NCI-H345 treated with DMSO at 0.1 percent for 48 hours (cell line): Measurements from ENCODE around the gene MLIP.
"Not testable (repeated sequence)": the region's sequence is repeated elsewhere in the genome, so short reads cannot be mapped to it uniquely, and the experiment has no call there.

Experiments
- DNase-seq: peaks from one replicate; lab custom pipeline; 2025; ENCODE audit not compliant: unreplicated experiment; lab: John Stamatoyannopoulos, UW

The MLIP gene

DNA sequence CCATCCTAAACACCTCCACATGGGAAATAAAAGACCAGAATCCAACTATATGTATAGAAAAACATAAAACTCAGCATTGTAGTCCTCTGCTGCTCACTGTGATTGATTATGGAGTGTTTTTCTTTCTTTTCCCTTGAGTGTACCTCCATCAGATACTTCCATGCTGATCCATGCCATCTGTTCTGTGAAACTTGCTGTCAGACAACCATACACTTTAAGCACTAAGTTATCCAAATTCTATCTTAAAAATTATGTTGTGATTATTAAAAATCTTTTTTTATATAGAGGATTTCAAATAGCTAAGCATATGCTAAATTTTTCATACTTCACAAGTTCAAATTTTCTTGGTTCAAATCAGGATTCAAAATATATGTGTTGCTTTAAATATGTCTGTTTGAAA is 105.1 kb downstream of the MLIP start:
- no peak for DNase-seq

DNA sequence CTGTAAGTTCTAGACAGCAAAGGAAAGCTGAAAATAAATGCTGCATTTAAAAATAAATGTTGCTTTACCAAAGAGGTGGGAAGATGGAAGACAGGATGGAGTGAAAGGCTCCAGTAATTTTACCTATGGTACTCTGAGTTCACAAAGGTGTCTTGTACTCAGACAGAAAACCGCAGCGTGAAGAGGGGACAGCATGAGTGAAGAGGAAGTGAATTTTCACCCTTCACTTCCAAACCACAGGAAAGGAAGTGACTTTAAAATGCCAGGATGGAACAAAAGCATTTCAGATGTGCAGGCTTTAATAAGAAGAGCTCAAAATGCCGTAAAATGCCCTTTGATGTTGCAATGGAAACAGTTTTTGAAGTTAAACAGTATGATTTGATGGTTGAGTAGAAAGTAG is 105.8 kb downstream of the MLIP start:
- DNase-seq: no peak

DNA sequence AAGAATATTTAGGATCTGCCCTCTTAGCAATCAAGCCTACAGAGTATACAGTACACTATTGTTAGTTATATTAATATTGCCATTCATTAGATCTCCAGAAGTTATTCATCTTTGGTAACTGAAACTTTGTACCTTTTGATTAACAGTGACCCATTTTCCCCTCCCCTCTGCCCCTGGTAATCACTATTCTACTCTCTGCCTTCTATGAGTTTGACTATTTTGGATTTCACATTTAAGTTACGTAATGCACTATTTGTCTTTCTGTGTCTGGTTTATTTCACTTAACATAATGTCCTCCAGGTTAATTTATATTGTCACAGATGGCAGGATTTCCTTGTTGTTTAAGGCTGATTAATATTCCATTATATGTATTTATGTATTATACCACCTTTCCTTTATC is 111.0 kb downstream of the MLIP start:
- DNase-seq: no peak

DNA sequence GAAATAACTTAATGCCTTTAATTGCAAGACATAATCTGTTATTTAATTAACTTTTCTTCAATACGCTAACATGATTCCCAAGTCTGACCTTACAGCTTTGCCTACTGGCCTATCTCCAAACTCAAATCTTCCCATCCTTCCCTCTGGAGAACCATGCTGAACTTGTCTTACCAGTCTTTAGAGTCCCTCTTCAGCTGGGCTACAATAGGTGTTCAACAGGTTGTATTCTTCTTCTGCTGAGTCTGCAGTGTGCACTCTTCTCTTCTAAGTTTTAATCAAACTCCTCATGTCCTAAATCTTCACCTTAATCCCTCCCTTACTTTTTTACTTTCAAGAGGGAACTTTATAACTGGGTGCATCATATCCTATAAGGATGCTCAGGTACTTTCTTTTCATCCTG is 121.5 kb downstream of the MLIP start:
- DNase-seq: no peak

DNA sequence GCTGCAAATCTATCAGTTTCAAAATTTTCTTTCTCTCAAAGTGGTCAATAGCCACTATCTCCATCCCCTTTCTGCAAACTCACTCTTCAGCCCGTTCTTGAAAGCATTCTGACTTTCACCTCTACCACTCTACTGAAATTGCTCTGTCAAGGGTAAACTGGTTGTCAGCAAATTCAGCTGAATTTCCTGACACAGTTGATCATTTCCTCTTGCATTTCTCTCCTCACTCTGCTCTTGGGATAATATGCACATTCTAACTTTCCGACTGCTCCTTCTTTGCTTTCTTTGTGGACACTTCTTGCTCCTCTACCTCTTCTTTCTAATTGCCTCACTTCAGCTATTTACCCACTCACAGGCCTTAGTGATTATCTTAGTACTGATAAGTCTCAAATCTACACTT is 123.3 kb downstream of the MLIP start:
- no peak for DNase-seq

DNA sequence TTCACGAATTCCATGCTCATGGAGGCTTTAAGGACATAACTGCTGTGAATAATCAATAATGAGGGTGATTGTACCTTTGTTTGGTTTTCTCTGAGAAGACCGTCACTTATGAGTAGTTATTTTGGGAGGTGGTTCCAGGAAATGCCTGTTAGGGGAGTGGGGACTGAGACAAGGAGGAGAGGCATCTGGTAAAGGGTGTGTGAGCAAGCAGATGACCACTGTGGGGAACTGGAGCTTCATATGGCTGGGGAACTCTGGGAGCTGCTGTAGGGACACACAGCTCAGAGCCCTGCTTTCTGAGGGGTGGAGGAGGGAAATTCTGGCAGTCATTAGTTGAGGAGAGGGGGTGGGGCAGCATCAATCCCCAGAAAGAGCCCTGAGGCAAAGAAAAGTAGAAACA is 125.7 kb downstream of the MLIP start:
- no peak for DNase-seq

DNA sequence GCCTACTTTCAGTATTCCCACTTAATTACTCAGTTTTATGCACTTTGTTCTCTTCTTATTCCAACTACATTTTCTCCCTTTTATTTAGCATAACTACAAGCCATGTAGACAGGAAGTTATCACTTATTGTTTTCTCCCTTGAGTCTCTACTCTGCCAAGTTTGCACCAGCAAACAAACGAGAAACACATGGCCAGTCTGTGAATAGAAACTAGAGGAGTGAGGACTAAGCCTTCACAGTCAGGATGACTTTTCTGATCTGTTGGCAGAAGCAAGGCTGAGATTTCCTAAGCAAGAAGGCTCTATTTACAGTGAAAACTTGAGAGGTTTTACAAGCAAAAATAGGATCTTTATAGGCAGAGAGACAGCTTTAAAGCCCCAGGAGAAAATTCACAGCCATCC is 127.2 kb downstream of the MLIP start:
- DNase-seq: no peak

DNA sequence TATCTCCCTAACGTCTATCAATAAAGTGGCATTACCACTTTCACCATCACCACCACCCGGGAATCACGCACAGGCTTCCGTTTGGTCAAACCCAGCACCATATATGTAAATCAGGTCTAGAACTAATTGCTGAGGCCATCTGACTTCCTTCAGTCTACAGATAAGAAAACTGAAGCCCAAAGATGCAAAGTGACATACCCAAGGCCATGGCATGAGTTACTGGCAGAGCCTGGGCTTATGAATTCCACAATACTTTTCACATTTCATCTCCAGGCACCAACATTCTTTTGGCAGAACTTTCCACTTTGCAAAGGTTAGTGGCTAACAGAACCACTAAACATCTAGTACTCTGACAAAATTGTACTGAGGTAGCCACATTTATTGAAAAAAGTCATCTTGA is 132.5 kb downstream of the MLIP start:
- DNase-seq: no peak

DNA sequence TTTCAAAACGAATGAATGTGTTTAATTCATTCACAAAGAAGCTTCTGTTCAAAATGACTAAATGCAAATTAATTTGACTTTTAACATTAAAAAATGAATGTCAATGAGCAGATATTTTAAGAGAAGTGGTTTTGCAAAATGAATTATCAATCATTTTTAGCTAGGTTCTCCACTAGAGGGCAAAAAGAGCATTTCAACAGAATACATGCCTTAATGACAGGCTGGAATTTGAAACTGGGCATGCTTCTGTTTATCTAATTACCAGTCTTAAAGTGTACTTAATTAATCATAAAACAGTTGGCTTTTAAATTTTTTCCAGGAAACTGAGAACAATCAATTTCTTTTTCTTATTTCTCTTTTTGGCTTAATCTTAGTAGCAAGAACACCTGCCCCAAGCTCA is 133.2 kb downstream of the MLIP start:
- no peak for DNase-seq

DNA sequence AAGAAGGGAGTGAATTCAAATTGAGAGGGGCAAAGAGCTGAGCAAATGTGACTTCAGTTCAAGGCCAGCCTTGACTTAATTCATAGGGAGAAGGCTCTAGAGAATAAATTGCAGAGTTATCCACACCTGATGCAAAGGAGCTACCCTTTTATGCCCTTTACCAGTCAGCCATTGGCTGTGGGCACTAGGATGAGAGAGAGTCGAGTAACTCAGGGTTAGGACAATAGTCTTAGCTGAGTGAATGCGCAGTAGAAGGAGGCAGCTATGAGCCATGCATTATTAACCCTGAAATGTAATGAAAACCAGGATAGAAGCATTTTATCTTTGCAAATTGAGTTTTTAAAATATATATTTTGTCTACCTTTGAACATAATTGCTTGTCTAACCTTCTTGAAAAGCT is 134.0 kb downstream of the MLIP start:
- no peak for DNase-seq

DNA sequence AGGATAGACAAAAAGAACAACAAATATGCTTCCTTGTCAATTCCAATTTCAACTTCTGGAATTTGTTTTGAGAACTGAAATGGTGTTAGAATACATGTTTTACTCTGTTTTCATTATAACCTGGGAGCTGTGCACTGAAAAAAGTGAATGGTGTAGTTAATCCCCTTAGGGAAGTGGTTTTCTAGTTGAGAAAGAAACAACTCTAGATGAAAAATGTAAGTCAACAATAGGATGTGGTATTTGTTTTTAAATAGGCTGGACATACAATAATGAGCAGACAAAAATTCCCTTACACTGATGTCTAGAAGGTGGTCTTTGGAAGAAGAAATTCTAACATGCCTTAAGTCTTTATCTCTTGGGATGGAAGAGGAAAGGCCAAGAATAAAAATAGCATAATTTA is 137.1 kb downstream of the MLIP start:
- DNase-seq: no peak

DNA sequence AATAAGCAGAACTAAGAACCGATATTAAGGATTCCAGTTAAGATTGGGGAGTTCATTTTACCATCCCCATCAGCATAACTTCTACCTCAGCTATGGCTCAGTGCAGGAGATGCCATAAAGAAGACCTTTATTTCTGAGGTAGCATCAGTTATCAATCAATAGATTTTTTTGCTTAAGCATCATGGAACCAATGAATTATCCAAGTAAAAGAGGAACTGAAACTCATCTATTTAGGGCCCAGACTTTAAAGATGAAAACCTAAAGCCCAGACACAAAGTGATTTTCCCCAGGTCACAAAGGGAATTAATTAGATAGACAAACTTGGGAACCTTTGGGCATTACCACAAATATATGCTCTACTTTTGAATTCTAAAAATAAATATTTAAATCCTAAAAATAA is 137.8 kb downstream of the MLIP start:
- DNase-seq: no peak

DNA sequence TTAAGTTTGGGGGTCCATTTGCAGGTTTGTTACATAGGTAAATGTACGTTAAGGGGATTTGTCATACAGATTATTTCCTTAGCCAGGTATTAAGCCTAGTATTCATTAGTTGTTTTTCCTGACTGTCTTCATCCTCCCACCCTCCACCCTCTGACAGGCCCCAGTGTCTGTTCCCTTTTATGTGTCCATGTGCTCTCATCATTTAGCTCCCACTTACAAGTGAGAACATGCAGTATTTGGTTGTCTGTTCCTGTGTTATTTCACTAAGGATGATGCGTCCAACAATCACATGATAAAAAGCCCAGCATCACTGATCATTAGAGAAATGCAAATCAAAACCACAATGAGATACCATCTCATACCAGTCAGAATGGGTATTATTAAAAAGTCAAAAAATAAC is 138.6 kb downstream of the MLIP start:
- DNase-seq: not testable (repeated sequence)

DNA sequence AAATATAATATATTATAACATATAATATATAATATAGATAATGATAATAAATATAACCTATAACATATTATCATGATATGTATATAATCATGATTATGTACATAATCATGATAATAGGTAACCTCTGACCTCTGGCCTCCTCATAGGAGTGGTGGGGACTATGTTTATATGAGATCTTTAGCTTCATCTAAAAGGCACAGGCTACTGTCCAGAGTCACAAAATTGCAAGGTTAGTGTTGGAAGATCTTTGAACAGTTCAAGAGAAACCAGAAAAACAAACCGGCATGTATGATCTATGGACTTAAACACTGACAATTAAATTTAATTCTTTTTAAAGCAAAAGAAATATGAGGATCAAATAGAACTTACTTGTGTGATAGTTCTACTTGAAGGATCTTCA is 141.3 kb downstream of the MLIP start:
- DNase-seq: no peak

DNA sequence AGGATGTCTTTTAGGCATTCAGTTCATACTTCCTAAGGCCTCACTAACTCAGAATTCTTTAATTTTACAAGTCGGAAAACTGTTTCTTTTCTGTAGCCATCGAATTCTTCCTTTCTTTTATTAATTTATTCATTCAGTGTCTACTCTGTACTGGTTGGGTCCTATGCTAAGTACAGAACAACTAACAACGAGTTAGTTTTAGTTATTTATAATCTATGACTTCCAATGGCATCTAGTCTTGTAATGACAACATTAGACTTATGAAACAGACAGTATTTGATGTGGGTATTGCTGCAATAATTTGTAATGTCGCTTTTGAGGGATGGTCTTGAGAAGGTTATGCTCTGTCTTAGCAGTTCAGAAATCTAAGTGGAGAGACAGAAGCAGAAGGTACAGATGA is 141.7 kb downstream of the MLIP start:
- no peak for DNase-seq

DNA sequence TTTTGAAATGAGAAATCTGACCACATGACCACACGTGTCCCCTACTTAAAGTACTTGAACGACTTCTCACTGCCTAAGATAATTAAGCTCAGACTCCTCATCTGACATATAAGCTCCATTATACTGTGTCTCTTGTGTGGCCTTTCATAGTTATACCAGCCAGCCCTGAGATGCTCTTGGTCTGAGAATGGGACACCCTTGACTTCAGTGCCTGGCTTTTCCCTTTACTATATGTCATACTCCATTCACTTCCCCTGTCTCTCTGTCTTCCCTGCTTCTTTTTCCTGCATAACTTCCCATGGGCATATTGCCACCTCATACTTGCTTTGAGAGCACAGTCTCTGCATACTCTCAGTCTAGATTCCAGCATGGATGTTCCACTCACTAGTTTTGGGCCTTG is 143.6 kb downstream of the MLIP start:
- no peak for DNase-seq

DNA sequence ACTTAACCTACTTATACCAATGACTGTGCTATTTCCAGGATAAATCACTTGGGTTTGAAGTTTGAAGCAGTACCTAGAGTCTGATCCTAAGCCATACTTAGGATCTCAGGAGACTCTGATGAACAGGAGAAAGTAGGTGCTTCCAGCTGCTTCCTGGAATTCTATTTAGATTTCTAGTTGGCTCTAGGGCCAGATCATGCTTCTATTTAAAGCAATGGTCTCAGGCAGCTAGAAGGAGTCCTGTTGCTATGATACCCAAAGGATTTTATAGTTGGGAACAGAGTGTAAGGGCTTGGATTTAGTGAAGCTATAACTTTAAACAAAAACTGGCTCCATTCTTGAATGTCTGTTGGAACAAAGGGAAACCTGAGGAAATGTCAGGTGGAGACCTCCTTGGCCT is 144.6 kb downstream of the MLIP start:
- no peak for DNase-seq

DNA sequence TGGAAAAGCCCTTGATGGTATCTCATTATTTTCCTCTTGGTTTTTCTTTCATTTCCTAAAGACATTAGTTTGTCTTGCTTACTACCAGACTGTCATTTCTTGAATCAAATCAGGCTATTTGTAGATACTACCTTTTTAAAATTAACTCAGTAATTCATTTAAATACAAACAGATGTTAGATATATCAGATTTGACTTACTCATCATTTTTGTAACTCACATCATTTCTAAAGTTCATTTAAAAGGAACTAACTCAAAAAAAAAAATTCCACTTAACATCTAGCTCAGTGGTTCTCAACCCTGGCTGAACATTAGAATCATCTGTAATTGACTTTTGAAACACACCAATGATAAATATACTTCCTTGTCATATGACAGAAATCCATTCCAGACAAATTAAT is 148.8 kb downstream of the MLIP start:
- DNase-seq: no peak

DNA sequence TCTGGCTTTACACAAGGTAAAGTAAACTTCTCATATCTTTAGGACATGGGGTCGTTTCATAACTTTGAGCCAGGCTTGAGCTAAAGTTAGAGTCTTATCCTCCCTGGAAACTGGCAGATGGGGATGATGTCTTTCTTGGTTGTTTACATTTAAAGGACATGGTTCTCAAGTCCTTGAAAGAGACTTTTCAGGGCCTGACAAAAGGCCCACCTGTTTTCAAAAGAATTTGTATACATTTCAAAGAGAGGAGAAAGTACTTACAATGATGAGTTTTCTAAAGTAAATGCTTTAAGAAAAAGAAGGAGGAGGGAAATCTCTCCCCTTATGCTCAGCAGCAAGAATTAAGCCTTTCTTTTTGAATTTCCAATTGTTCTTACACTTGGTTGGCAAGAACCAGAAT is 151.3 kb downstream of the MLIP start:
- DNase-seq: no peak

DNA sequence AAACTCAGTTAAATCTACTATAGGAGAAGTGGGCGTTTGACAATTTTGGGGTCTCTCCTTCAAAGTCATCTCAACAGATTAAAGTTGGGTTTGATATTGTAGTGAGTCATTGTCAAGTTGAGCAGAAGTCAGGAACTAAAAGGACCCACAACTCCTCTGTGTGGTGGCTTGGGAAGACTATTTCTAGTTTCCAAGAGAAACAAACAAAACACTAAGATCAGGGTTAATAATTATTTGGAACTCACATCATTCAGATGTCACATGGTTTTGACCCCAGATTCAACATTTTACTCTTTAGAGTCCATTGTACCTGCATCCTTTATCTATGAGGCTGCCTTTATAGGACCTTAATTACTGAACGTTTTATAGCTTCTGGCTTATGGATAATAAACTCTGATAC is 151.7 kb downstream of the MLIP start:
- no peak for DNase-seq

DNA sequence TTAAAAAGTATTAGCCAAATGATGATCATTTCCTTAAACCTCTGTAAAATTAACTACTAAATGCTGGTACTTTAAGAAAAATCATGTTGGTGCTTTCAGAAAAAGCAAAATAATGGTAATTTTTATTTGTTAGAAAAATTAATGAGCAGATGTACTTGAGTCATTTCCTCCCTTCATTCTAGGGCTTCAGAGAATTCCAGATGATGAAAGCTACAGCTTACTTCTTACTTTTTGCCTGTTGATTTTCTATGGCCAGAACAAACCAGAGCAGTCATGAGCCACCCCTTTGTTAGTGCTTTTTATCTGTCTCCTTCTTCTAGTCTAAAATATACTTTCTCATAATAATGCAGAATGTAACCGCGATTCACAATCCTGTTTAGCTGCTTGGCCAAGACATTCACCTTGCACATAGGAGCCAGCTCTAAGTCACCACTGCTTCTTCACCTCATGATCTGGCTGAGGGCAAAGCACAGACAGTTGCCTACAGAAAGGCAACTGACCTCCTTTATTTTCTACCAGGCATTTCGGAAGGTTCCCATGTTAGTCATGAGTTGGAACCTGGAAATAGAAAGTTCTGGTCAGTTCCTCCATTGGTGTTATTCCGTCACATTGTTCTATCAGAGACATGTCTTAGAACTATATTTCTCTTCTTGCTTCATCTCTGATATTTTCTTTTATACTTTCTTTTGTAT is 153.5 kb downstream of the MLIP start:
- no peak for DNase-seq

DNA sequence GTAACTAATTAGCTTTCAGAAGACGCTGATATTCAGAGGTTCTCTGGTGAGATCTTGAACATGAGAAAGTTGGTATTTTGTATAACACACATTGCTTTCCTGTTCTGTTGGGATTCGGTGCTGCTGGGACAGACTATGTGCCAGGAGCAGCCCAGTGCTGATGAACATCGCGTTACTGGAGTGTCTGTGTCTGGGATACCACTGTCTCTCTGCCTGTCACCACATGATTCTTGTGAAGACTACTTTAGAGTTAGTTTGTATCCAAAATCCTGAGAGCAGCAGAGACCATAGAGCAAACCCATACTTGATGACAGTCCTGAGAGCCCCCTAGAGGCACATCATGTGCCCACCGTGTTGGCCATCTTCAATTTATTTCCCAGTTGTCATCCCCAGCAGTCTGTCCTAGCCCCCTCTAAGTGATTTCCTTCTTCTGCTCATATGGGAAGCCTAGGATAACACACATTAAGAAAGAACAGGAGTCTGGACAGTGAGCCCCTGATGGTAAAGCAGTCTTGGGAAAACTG is 155.2 kb downstream of the MLIP start:
- DNase-seq: no peak

DNA sequence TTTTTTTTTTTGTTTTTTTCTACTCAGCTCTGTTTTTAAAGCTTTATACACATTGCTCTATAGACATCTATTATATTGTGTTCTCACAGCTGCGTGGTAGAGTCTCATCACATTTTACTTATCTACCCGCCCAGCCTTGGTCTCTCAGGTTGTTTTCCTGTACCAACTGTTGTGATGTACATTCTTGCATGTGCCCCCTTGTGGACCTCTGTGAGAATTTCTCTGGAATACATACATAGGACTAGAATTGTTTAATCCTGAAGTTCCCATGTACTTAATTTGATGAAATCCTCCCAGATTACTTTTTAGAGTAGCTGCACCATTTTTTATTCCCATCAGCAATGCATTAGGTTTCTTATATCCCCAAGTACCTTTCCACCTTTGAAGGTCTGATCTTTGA is 156.6 kb downstream of the MLIP start:
- DNase-seq: no peak
